GM12874 (cell line): ENCODE data around the gene ADSS2.

Source experiments
- TF ChIP-seq, protein P1 (sequence below): IDR thresholded peaks from 2 replicates; pipeline ENCODE4 v1.5.1; 2011; ENCODE audit warnings: low read depth, mild to moderate bottlenecking, control low read depth, low read length, moderate library complexity; ENCODE audit not compliant: insufficient read depth

The ADSS2 gene

GRCh38 chr1:244448279-244449036, 3.3 kb downstream of the ADSS2 start:
- TF ChIP-seq, protein P1, sequence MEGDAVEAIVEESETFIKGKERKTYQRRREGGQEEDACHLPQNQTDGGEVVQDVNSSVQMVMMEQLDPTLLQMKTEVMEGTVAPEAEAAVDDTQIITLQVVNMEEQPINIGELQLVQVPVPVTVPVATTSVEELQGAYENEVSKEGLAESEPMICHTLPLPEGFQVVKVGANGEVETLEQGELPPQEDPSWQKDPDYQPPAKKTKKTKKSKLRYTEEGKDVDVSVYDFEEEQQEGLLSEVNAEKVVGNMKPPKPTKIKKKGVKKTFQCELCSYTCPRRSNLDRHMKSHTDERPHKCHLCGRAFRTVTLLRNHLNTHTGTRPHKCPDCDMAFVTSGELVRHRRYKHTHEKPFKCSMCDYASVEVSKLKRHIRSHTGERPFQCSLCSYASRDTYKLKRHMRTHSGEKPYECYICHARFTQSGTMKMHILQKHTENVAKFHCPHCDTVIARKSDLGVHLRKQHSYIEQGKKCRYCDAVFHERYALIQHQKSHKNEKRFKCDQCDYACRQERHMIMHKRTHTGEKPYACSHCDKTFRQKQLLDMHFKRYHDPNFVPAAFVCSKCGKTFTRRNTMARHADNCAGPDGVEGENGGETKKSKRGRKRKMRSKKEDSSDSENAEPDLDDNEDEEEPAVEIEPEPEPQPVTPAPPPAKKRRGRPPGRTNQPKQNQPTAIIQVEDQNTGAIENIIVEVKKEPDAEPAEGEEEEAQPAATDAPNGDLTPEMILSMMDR = no peak

DNA sequence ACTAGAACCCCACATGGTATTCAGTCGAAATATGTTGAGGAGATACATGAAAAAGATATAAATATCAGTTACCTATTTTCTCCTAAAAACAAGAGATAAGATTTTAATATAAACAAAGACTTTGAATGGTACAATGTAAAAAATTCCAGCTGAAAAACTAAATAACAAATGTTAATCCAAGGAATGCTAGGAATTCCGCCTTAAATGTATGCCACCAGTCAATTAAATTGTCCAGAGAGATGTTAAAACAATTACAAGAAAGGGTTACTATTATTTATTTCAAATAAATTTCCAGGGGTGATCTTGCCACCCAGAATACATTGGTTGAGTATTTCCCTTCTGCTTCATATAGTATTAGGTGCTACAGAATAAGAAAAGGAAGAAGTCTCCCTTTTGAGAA, 4.2 kb downstream of the ADSS2 start:
- TF ChIP-seq, protein P1 = no peak

GRCh38 chr1:244447024-244447423, 4.7 kb downstream of the ADSS2 start:
- TF ChIP-seq, protein P1 = no peak

- TF ChIP-seq, protein P1 = no peak
Measured at GRCh38 chr1:244445320-244446181, 6.2 kb downstream of the ADSS2 start.

- TF ChIP-seq, protein P1 = no peak
Measured at GRCh38 chr1:244444854-244445253, 6.9 kb downstream of the ADSS2 start.

DNA sequence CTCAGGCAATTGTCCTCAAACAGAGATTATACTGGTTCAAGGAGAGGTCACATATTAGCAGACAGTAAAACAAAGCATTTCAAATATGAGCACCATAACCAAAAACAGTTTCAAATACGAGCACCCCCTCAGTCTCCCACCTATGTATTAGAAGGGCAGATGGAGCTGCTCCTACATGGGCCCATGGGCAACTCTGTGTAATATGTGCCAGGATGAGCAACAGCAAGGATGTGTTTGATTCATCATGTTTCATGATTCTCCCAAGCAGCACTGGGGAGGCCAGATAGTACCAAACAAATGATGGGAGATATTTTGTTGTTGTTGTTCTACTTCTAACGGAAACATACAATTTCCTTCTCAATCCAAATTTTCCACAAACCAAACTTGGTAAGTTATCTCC, 8.9 kb downstream of the ADSS2 start:
- TF ChIP-seq, protein P1 = no peak

DNA sequence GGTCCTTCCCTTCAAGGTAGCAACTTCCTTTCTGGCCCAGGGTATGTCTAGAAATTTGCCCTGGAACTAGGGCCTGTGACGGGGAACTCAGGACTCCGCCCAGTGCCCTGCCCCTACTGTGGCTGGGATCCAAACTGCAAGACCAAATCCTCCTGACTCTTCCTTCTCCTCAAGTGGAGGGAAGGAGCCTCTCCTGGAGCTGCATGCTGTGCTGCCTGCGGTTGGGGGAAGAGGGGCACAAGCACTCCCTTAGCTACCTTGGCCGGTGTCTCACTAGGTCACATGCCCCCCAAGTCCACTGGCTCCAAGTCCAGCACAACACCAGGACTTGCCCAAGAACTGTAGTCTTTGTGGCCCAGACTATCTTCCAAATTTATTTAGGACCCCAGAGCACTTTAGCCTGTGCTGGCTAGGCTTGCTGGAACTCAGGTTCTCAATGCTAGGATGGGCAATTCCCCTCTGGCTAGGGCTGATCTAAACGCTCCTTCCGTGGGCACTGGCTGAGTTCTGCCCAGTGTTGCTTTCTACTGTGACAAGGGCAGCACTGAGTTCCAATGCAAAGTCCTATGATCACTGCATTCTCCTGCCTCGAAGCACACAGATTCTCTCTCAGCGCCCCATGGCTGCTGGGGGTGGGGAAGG, 12.2 kb downstream of the ADSS2 start:
- TF ChIP-seq, protein P1 = no peak
